Measurements from ENCODE around the gene UBE2L3. TPM values are rescaled to one million over a fixed set of nuclear protein-coding genes. Genes with fewer than 3 reads are reported as not detected.

The UBE2L3 gene
- total RNA-seq, 1 donor from 2014 or later, result 60.7 TPM

GRCh38 chr22:21666786-21667185, 99.3 kb downstream of the UBE2L3 start:
- intact Hi-C loops (cut with micrococcal nuclease), result loop anchor here (1.0 to 2.0 kb wide), 6 partner anchors 9 to 286 kb away; partner anchors contain the start of genes MAPK1, PPM1F, YDJC and YPEL1

- intact Hi-C loops (cut with micrococcal nuclease), result no loop called here
These were observed 101.5 kb downstream of the UBE2L3 start for GRCh38 chr22:21669026-21669425.

- intact Hi-C loops (cut with micrococcal nuclease), result no loop called here
These were observed 104.7 kb downstream of the UBE2L3 start for GRCh38 chr22:21672107-21672629.

Other genes with a start within 250 kb of the UBE2L3 start
- 0.07 and 0.22 TPM in 2 replicates for gene RIMBP3B, start 184.0 kb upstream of the UBE2L3 start, total RNA-seq
- gene HIC2, start 150.3 kb upstream of the UBE2L3 start, total RNA-seq, result 4.5 and 5.0 TPM in 2 replicates
- 0.59 and 1.7 TPM in 2 replicates for gene TMEM191C, start 100.3 kb upstream of the UBE2L3 start, total RNA-seq
- gene RIMBP3C, start 16.3 kb upstream of the UBE2L3 start, total RNA-seq, result 0.47 and 0.68 TPM in 2 replicates
- gene YDJC, start 62.3 kb downstream of the UBE2L3 start, total RNA-seq, result 34.8 and 35.0 TPM in 2 replicates
- 0.61 and 0.81 TPM in 2 replicates for gene CCDC116, start 65.0 kb downstream of the UBE2L3 start, total RNA-seq
- 117 and 120 TPM in 2 replicates for gene SDF2L1, start 74.6 kb downstream of the UBE2L3 start, total RNA-seq
- 69.9 and 72.5 TPM in 2 replicates for gene PPIL2, start 98.3 kb downstream of the UBE2L3 start, total RNA-seq
- gene YPEL1, start 168.1 kb downstream of the UBE2L3 start, total RNA-seq, result 7.3 and 7.9 TPM in 2 replicates

All from T-helper 1 cell treated with Interleukin-12 subunit alpha and Interleukin-12 subunit beta and Interleukin-4 antibody, amounts not matched to agents 30 ng/mL and 1 ng/mL, for 36 hours (primary cell).